Activated T-cell treated with anti-CD3 and anti-CD28 coated beads, Interleukin-2, amount 50 U/mL, for 48 hours (primary cell): ENCODE data around the gene RAB10.
A peak's percentile ranks its signal among the peaks of the same experiment; 100 is the strongest.
"Not testable (repeated sequence)": the region's sequence is repeated elsewhere in the genome, so short reads cannot be mapped to it uniquely, and the experiment has no call there.

ENCODE experiments used
- DNase-seq, 2 experiments: peaks; one replicate each; pipeline ENCODE4 v3.0.0-alpha.2; 2020

Gene RAB10

DNA sequence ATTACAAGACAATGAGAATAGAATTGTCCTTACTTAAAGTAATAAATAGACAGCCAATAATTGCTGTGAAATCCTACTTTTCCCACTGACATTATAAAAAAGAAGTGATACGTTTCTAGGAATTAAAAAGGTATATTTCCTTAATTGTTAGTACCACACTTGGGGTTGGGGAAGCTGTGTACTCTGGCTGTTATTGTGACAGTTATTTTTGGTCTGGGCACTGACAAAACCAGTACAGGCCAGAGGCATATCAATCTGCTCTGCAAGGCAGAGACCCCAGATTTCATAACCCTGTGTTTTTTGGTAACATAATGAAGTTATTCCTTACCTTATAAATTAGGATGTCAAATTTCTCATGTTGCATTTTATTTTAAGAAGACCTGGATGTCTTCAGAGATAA is 66.5 kb downstream of the RAB10 start:
- no peak for DNase-seq

DNA sequence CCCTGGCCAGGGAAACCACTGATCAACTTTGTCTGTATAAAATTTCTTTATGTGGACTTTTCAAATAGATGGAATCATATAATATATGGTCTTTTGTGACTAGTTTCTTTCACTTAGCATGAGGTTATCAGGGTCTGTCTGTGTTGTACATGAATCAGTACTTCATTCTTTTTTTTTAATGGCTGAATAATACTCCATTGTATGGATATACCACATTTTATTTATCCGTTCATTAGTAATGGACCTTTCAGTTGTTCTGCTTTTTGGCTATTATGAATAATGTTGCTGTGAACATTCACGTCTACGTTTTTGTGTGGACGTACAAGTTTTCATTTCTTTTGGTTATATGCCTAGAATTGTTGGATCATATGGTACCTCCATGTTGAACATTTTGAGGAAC is 69.9 kb downstream of the RAB10 start:
- DNase-seq, result no peak

GRCh38 chr2:26108701-26109100 is 74.8 kb downstream of the RAB10 start:
- DNase-seq, result not testable (repeated sequence)

DNA sequence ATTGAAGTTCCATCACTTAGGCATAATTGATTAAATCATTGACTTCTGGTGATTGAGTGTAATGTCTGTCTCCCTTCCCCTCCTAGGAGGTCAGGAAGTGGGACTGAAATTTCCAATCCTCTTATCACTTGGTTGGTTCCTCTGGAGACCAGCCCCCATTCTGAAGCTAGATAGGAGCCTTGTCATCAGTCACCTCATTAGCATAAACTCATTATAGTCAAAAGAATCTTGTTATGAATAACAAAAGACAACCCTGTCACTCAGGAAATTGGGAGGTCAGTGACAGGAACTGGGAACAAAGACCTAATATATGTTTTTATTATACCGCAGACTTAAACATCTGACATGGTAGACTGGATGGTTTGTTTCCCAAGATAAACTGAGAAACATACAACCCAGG is 78.3 kb downstream of the RAB10 start:
- DNase-seq, result no peak

- DNase-seq, result no peak
Measured at GRCh38 chr2:26114151-26114550, 80.3 kb downstream of the RAB10 start.

DNA sequence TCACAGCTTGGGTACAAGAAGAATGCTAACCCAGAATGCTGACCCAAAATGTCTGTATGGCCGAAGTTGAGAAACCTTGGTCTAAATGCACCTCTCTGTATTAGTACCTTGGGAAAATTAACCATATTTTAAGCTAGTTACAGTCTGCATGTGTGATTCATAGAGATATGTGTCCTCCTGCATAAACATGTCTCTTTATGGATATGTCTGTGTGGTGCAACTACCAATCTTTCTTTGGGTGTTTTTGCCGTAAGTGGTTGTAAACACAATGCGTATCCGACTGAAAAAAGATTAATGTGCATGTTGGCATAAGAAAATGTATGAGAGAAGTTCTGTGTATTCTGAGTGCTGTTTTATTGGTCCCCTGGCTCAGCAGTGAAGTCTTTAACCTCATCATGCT is 84.8 kb downstream of the RAB10 start:
- no peak for DNase-seq

- no peak for DNase-seq
Measured at GRCh38 chr2:26119521-26119920, 85.6 kb downstream of the RAB10 start.

GRCh38 chr2:26122630-26123029 is 88.7 kb downstream of the RAB10 start:
- no peak for DNase-seq

GRCh38 chr2:26123426-26123825 is 89.5 kb downstream of the RAB10 start:
- DNase-seq, result no peak

GRCh38 chr2:26126074-26126473 is 92.2 kb downstream of the RAB10 start:
- no peak for DNase-seq

DNA sequence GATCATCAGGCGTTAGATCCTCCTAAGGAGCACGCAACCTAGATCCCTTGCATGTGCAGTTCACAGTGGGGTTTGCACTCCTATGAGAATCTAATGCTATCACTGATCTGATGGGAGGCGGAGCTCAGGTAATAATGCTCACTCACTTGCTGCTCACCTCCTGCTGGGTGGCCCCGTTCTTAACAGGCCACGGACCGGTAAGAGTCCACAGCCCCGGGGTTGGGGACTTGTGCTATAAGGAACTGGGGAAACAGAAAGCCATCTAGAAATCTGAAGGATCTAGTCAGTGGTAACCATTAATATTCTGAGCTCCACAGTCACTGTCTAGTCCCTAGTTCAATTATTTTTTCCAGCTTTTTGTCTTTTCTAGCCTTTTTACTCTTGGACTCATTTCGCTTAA is 94.3 kb downstream of the RAB10 start:
- DNase-seq, result no peak

DNA sequence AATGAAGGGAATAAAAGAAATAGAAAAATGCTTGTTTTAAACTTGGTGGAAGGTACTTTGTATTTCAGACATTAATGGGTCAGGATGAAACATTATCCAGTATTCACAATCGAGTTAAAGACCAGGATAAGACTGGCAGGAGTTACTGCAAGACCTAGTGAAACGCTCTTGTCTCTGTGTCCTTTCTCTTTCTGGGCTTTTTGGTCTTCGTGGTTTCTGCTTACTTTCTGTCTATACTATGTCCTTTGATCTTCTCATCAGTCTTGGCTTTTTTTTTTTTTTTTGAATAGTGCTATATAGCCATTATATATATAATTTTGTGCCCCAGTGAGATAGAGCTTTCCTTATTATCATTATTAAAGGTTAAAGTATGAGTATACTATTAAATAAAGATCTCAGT is 96.9 kb downstream of the RAB10 start:
- no peak for DNase-seq

- DNase-seq, result no peak
Measured at GRCh38 chr2:26136451-26136850, 102.6 kb downstream of the RAB10 start.

DNA sequence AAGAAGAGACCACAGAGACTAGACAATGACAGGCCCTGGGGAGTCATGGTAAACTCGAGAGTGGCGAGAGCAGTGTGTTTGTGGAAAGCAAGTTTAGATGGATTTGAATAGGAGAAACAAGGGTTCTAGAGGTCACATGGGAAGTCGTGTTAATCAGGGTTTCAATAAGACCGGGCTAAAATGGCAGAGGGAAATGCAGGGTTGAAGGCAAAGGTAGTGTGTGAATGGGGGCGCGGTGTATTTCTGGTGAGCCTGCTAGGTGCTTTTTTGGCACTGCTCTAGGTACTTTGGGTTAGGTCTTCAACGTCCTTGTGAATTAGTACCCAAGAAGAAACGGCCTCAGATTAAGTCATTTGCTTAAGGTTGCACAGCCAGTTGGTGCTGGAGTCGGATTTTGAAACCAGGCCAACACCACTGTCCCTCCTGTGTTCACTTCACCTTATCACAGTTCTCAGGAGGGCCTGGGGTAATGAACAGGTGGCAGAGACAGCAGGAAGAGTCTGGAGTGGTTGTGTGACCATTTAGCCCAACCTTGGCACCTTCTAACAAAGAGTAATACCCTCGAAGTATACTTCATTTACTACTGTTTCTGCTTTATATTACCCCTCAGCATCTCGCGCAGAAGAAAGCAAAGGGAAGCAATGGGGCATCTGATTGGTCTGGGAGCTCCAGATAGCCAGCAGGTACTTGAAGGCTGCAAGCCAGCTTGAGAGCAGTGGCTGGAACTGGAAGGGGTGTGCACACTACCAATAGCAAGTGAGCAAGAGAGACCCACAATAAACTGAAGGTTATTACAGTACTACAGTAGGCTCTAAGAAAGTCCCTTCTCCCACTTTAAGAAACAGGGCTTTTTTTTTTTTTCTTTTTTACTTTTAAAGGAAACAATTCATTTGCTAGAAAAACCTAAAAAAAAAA is 105.6 kb downstream of the RAB10 start:
- no peak for DNase-seq

DNA sequence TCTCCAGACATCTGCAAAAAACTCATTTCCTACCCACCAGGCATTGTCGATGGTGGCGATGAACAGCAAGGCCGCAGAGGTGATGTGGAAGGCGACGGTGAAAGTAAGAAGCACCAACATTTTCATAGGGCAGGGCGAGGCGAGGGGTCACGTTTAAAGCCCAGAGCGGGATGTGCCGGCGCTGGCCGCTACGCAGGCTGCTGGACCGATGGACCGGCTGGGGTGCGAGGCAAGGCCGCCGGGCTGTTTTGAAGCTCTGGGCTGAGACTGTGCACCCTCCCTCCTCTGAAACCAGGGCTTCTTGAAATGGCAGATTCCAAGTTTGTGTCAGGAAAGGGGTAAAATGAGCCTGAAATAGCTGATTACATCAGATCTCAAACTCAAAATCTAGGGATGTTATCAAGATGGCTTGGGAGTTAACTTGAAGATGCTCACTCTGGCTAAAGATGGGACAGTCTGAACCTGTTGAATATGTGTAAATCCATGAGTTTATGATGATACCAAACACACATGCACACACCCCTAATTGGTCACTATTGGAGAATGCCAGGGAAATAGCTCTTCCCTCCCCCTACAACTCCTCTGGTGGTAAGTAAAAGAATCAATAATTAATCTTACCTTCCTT is 107.4 kb downstream of the RAB10 start:
- DNase-seq, result no peak

DNA sequence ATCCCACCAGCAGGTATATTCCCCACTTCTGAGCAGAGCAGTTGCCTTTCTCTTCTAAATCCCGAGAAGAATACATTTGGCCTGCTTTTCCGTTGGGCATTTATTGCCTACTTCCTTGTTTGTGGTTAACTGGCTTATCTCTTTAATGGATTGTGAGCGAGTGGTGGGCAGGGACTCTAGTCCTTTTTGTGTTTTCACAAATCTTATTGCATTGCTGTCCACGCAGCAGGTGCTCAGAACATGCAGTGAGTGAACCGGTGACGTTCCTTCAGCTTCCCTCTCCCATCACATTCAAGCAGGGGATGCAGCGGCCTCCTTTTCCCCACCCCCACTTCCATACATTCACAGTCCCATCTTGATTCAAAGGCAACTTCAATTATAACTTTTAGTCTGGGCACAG is 110.1 kb downstream of the RAB10 start:
- DNase-seq, result no peak

- DNase-seq, result peak; percentile 77 to 80
Measured at GRCh38 chr2:26144953-26145680, 111.2 kb downstream of the RAB10 start.

- DNase-seq, result no peak
Measured at GRCh38 chr2:26148501-26148900, 114.6 kb downstream of the RAB10 start.

- no peak for DNase-seq
Measured at GRCh38 chr2:26150243-26150642, 116.4 kb downstream of the RAB10 start.

GRCh38 chr2:26157580-26157979 is 123.7 kb downstream of the RAB10 start:
- no peak for DNase-seq

- DNase-seq, result no peak
Measured at GRCh38 chr2:26161926-26162325, 128.0 kb downstream of the RAB10 start.

GRCh38 chr2:26162963-26163362 is 129.1 kb downstream of the RAB10 start:
- no peak for DNase-seq

GRCh38 chr2:26164231-26164630 is 130.3 kb downstream of the RAB10 start:
- no peak for DNase-seq
